HEK293T (cell line): ENCODE results near the gene EPB41L2.

ENCODE experiments used
- CTBP1 ChIP-seq: fragments of 450-650 bp; IDR thresholded peaks from 2 replicates; pipeline ENCODE4 v1.6.1; 2016; ENCODE audit warnings: borderline replicate concordance
- ELF4 ChIP-seq: fragments of 450-650 bp; IDR thresholded peaks from 2 replicates; pipeline ENCODE4 v1.6.1; 2017; ENCODE audit warnings: antibody characterized with exemption
- FOXA1 ChIP-seq: fragments of 450-650 bp; IDR thresholded peaks from 2 replicates; pipeline ENCODE4 v1.6.1; 2016; ENCODE audit warnings: mild to moderate bottlenecking
- NFRKB ChIP-seq: fragments of 450-650 bp; IDR thresholded peaks from 2 replicates; pipeline ENCODE4 v1.6.1; 2016; ENCODE audit warnings: mild to moderate bottlenecking, moderate library complexity
- SP1 ChIP-seq: fragments of 450-650 bp; IDR thresholded peaks from 2 replicates; pipeline ENCODE4 v1.6.1; 2017
- SUZ12 ChIP-seq: fragments of 450-650 bp; IDR thresholded peaks from 2 replicates; pipeline ENCODE4 v1.6.1; 2016; ENCODE audit warnings: mild to moderate bottlenecking
- TARDBP ChIP-seq: fragments of 450-650 bp; IDR thresholded peaks from 2 replicates; pipeline ENCODE4 v1.6.1; 2016
- ZNF384 ChIP-seq: fragments of 450-650 bp; IDR thresholded peaks from 2 replicates; pipeline ENCODE4 v1.6.1; 2016

GRCh38 chr6:130846501-130846900 is 216.5 kb downstream of the EPB41L2 start:
- TF ChIP-seq SP1 = no peak
- TF ChIP-seq ZNF384 = no peak
- TF ChIP-seq ELF4 = no peak
- no peak for TF ChIP-seq TARDBP
- no peak for TF ChIP-seq NFRKB
- TF ChIP-seq FOXA1 = no peak
- no peak for TF ChIP-seq CTBP1
- no peak for TF ChIP-seq SUZ12
